Naive B cell (primary cell): ENCODE data around the gene TOB1. TPM values are rescaled to one million over a fixed set of nuclear protein-coding genes. Genes with fewer than 3 reads are reported as not detected.

Experiments
- ATAC-seq, 2 donors: fragments of 150-1000 bp; cut with Tn5 transposase; 2 replicates each; pipeline ENCODE4 v1.10.0; 2021; ENCODE audit warnings: low read depth in 2 of 2, mild to moderate bottlenecking in 2 of 2, moderate library complexity in 2 of 2
- DNase-seq: peaks from one replicate; pipeline ENCODE4 v3.0.0; 2022
- H3K27ac Mint-ChIP-seq, 6 donors: one replicate each; pipeline ENCODE4 v1.8.0; 2020 to 2022; ENCODE audit warnings: mild to moderate bottlenecking in 6 of 6, mixed read lengths in 6 of 6, moderate library complexity in 5 of 6, inconsistent platforms in 2 of 6
- H3K27me3 Mint-ChIP-seq, 3 donors: one replicate each; pipeline ENCODE4 v1.8.0; 2021 to 2022; ENCODE audit warnings: mixed read lengths in 3 of 3, mild to moderate bottlenecking in 1 of 3
- H3K36me3 Mint-ChIP-seq, 2 donors: one replicate each; pipeline ENCODE4 v1.8.0; 2020 to 2022; ENCODE audit warnings: mixed read lengths in 2 of 2, inconsistent platforms in 1 of 2, mild to moderate bottlenecking in 1 of 2
- H3K4me1 Mint-ChIP-seq, 3 donors: one replicate each; pipeline ENCODE4 v1.8.0; 2020 to 2022; ENCODE audit warnings: mixed read lengths in 3 of 3, inconsistent platforms in 1 of 3, mild to moderate bottlenecking in 1 of 3, moderate library complexity in 1 of 3
- H3K4me3 Mint-ChIP-seq, 8 donors: one replicate each; pipeline ENCODE4 v1.8.0; 2020 to 2022; ENCODE audit warnings: mild to moderate bottlenecking in 8 of 8, mixed read lengths in 8 of 8, moderate library complexity in 8 of 8, inconsistent platforms in 2 of 8
- H3K9me3 Mint-ChIP-seq, 7 donors: one replicate each; pipeline ENCODE4 v1.8.0; 2020 to 2022; ENCODE audit warnings: mixed read lengths in 7 of 7, mild to moderate bottlenecking in 5 of 7, inconsistent platforms in 2 of 7, moderate library complexity in 1 of 7
- polyA plus RNA-seq, 6 donors: library from polyadenylated mRNA; unstranded; fragments of 300-500 nt; fragmentation: Illumina TruSeq; gene quantifications; one replicate each; pipeline ENCODE4 v1.2.3, GENCODE V29; 2021; ENCODE audit warnings: low read depth in 6 of 6

TOB1 gene
- polyA plus RNA-seq, 6 donors from 2014 or later = 1.9 to 14.2 (median 9.3) TPM

DNA sequence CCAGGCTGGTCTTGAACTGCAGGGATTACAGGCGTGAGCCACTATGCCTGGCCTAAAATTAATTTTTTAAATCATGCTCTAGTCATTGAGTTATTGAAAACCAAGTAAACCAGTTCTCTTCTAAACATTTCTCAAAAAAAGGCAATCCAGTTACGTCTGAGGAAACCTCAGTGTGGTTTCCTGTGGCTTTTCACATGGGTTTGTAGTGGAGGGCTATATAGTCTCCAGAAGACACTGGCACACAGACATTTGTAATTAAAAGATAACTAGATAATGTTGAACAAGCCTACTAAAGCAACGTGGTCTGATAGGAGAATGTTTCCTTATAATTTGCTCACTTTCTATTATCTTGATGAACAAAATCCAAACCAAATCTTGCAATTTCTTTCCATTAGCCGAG lies 5.2 kb upstream of the TOB1 start:
- no peak for DNase-seq
- Mint-ChIP-seq H3K36me3 (peaks cover 0 to 5% of the 10 kb centered on the region in 2 donors), H3K9me3 (no peaks in the 10 kb centered on the region), H3K4me3 (peak overlapping the region in 5 of 8 donors; percentile 9 to 34 (median 12)), H3K27me3 (no peaks in the 10 kb centered on the region), H3K4me1 (peaks cover 17 to 34% (median 33%) of the 10 kb centered on the region in 3 donors), H3K27ac (peak overlapping the region in 2 of 6 donors; percentile 44 to 74)
- ATAC-seq = no peak

DNA sequence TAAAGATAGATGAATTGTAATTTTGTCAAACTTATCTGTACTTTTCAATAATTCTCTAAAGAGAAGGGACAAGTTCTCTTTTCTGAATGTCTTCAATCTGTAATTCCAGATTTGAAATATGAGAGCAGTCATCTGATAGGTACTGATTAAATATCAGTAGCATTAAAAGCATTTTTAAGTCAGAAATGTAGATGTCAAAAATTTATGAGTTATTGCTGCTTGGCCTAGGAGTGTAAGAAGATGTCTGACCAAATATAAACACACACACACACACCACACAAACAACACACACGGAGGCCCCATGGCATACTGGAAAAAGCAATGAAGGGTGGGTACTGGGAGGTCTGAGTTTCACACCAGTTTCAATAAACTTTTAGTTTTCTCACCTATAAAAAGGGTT lies 2.4 kb upstream of the TOB1 start:
- H3K27ac Mint-ChIP-seq = peak overlapping the region in 4 of 6 donors; percentile 33 to 100 (median 97)
- peaks cover 0 to 3% (median 0%) of the 10 kb centered on the region in 7 donors for H3K9me3 Mint-ChIP-seq
- H3K36me3 Mint-ChIP-seq = peaks cover 0 to 8% of the 10 kb centered on the region in 2 donors
- no peak for ATAC-seq
- DNase-seq = no peak
- peak overlapping the region in 6 of 8 donors; percentile 87 to 98 (median 96) for H3K4me3 Mint-ChIP-seq
- H3K4me1 Mint-ChIP-seq = peaks cover 24 to 47% (median 46%) of the 10 kb centered on the region in 3 donors
- H3K27me3 Mint-ChIP-seq = no peaks in the 10 kb centered on the region

- ATAC-seq = no peak
- no peak for DNase-seq
- Mint-ChIP-seq H3K36me3 (peaks cover 0 to 8% of the 10 kb centered on the region in 2 donors), H3K4me3 (peak overlapping the region; percentile 87 to 99 (median 96)), H3K9me3 (peaks cover 0 to 3% (median 0%) of the 10 kb centered on the region in 7 donors), H3K27me3 (no peaks in the 10 kb centered on the region), H3K4me1 (peaks cover 27 to 51% (median 50%) of the 10 kb centered on the region in 3 donors), H3K27ac (peak overlapping the region; percentile 95 to 100 (median 99))
These were observed 1.9 kb upstream of the TOB1 start for GRCh38 chr17:50868140-50868438.

- H3K4me3 Mint-ChIP-seq = peak overlapping the region; percentile 87 to 99 (median 96)
- peak; percentile 88 for DNase-seq
- H3K4me1 Mint-ChIP-seq = peaks cover 30 to 54% (median 46%) of the 10 kb centered on the region in 3 donors
- peak overlapping the region; percentile 95 to 100 (median 99) for H3K27ac Mint-ChIP-seq
- no peaks in the 10 kb centered on the region for H3K27me3 Mint-ChIP-seq
- H3K36me3 Mint-ChIP-seq = peaks cover 0 to 8% of the 10 kb centered on the region in 2 donors
- ATAC-seq = peak; percentile 47 to 50
- peaks cover 0 to 3% (median 0%) of the 10 kb centered on the region in 7 donors for H3K9me3 Mint-ChIP-seq
These were observed 1.4 kb upstream of the TOB1 start for GRCh38 chr17:50867363-50868139.

DNA sequence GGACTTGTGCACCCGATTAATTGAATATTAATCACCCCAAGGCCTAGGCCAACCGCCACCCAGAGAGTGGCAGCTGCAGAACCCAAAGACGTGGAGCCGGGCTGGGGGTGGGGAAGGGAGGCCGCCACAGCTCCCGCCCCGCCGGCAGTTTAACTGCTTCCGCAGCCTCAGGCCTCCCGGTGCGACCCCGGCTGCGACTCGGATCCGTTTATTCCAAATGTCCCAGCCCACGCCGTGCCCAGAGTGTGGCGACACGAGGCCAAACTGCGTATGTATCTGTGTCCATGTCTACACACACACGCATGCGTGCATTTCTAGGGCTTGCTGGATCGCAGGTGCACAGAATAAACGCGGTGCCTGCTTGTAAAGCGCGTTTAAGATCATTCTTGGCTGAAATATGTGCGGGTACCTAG lies 802 bp upstream of the TOB1 start:
- peak overlapping the region; percentile 95 to 100 (median 99) for H3K27ac Mint-ChIP-seq

GRCh38 chr17:50865868-50866260 lies 290 bp downstream of the TOB1 start:
- peak overlapping the region; percentile 87 to 99 (median 96) for H3K4me3 Mint-ChIP-seq
- peaks cover 26 to 42% (median 30%) of the 10 kb centered on the region in 3 donors for H3K4me1 Mint-ChIP-seq
- ATAC-seq (peak; percentile 6), DNase-seq (no peak)
- H3K36me3 Mint-ChIP-seq = peaks cover 0 to 8% of the 10 kb centered on the region in 2 donors
- peaks cover 0 to 3% (median 0%) of the 10 kb centered on the region in 7 donors for H3K9me3 Mint-ChIP-seq
- no peaks in the 10 kb centered on the region for H3K27me3 Mint-ChIP-seq
- H3K27ac Mint-ChIP-seq = peak overlapping the region in 5 of 6 donors; percentile 41 to 95 (median 81)

More for the DNA sequence above, 802 bp upstream of the TOB1 start:
- peak; percentile 30 to 34 for ATAC-seq
- peaks cover 0 to 3% (median 0%) of the 10 kb centered on the region in 7 donors for H3K9me3 Mint-ChIP-seq
- H3K27me3 Mint-ChIP-seq = no peaks in the 10 kb centered on the region
- DNase-seq = peak; percentile 80
- H3K4me3 Mint-ChIP-seq = peak overlapping the region; percentile 87 to 99 (median 96)
- H3K4me1 Mint-ChIP-seq = peaks cover 30 to 51% (median 40%) of the 10 kb centered on the region in 3 donors
- peaks cover 0 to 8% of the 10 kb centered on the region in 2 donors for H3K36me3 Mint-ChIP-seq

DNA sequence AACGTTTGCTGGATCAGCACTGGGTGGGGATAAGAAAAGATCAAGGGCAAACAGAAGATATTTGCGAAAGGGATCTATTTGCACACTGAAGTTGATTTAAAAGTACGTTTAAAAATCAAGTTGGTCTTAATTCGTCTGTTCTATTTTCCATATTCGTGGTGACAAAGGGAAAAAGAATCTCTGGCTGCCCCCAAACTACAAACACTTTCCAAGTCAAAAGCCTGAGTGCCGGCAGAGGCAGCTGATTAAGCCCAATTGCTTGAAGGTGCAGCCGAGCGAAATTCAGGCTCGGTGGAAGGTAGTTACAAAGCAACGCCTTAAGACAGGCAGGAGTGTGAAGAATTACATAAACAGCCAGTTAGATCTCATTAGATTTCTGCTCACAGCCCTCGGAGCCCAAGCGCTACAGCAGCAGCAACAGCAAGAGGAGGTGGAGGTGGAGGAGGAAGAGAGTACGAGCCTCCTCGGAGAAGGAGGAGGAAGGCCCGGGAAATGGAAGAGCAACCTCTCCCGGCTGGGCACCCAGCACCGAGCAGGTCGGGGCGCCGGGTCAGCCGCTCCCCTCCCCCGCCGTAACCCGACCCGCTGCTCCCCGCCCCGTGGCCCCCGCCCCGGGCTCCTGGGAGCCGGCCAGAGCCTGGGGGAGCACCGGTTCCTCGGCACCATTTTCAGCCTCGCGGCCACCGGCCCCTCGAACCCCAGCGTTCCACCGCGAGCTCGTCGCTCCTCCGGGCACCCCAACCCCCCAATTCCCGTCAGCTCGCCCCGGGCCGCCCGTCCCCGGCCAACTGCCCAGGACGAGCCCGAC lies 890 bp downstream of the TOB1 start:
- H3K27me3 Mint-ChIP-seq = no peaks in the 10 kb centered on the region
- H3K9me3 Mint-ChIP-seq = peaks cover 0 to 3% (median 0%) of the 10 kb centered on the region in 7 donors
- peak; percentile 42 for DNase-seq
- peaks cover 26 to 42% (median 30%) of the 10 kb centered on the region in 3 donors for H3K4me1 Mint-ChIP-seq
- H3K4me3 Mint-ChIP-seq = peak overlapping the region; percentile 89 to 99 (median 98)
- peak overlapping the region; percentile 88 to 99 (median 97) for H3K27ac Mint-ChIP-seq
- peaks cover 0 to 8% of the 10 kb centered on the region in 2 donors for H3K36me3 Mint-ChIP-seq
- no peak for ATAC-seq

DNA sequence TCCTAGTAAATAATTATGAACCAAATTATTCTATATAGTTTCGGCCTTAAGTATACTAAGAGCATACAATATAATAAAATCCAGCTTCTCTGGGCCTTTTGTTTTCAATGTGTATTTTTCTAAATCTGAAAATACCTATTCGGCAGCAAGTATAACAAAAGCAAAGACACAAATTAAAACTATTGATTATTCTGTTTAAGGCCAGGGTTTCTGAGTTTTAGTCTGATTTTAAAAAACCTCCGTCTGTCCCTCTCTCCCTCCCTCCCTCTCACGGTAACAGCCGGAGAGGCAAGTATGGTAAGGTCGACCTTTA lies 1.5 kb downstream of the TOB1 start:
- Mint-ChIP-seq H3K9me3 (peaks cover 0 to 3% (median 0%) of the 10 kb centered on the region in 7 donors), H3K4me3 (peak overlapping the region; percentile 89 to 99 (median 98)), H3K36me3 (peaks cover 0 to 8% of the 10 kb centered on the region in 2 donors), H3K27me3 (no peaks in the 10 kb centered on the region), H3K4me1 (peaks cover 26 to 42% (median 30%) of the 10 kb centered on the region in 3 donors), H3K27ac (peak overlapping the region in 5 of 6 donors; percentile 88 to 97 (median 97))
- ATAC-seq = no peak
- DNase-seq = no peak

- peak overlapping the region in 2 of 8 donors; percentile 19 to 91 for H3K4me3 Mint-ChIP-seq
- no peak for ATAC-seq
- H3K4me1 Mint-ChIP-seq = peaks cover 26 to 42% (median 30%) of the 10 kb centered on the region in 3 donors
- no peak overlapping the region for H3K27ac Mint-ChIP-seq
- H3K9me3 Mint-ChIP-seq = peaks cover 0 to 3% (median 0%) of the 10 kb centered on the region in 7 donors
- H3K36me3 Mint-ChIP-seq = peaks cover 0 to 8% of the 10 kb centered on the region in 2 donors
- no peaks in the 10 kb centered on the region for H3K27me3 Mint-ChIP-seq
- DNase-seq = no peak
These were observed 2.2 kb downstream of the TOB1 start for GRCh38 chr17:50863931-50864330.

GRCh38 chr17:50863221-50863843 lies 2.8 kb downstream of the TOB1 start:
- Mint-ChIP-seq H3K4me1 (peaks cover 25 to 38% (median 26%) of the 10 kb centered on the region in 3 donors), H3K9me3 (peaks cover 0 to 3% (median 0%) of the 10 kb centered on the region in 7 donors), H3K4me3 (peak overlapping the region in 1 of 8 donors; percentile 91)

GRCh38 chr17:50861822-50862528 lies 4.2 kb downstream of the TOB1 start:
- no peaks in the 10 kb centered on the region for H3K27me3 Mint-ChIP-seq
- H3K27ac Mint-ChIP-seq = no peak overlapping the region
- peaks cover 0 to 8% of the 10 kb centered on the region in 2 donors for H3K36me3 Mint-ChIP-seq
- no peak for DNase-seq
- H3K4me1 Mint-ChIP-seq = peaks cover 16 to 26% (median 18%) of the 10 kb centered on the region in 3 donors
- peaks cover 0 to 3% (median 0%) of the 10 kb centered on the region in 7 donors for H3K9me3 Mint-ChIP-seq
- no peak for ATAC-seq
- H3K4me3 Mint-ChIP-seq = no peak overlapping the region

More at GRCh38 chr17:50863221-50863843, 2.8 kb downstream of the TOB1 start:
- peak overlapping the region in 2 of 6 donors; percentile 41 to 79 for H3K27ac Mint-ChIP-seq
- DNase-seq = no peak
- ATAC-seq = no peak
- no peaks in the 10 kb centered on the region for H3K27me3 Mint-ChIP-seq
- peaks cover 0 to 8% of the 10 kb centered on the region in 2 donors for H3K36me3 Mint-ChIP-seq

DNA sequence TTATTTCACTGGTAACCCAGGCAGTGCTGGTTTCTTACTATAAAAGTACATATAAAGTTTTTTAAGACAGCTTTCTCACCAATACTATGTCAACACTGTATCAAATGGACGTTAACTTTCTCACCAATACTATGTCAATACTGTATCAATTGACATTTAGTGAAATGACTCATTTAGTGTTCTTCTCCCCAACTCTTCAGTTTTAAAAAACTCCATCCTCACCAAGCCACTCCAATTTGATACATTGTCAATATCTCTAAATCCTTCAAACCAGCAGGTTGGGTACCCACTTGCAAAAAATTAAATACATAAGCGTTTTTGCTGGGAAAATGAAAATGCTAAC lies 4.8 kb downstream of the TOB1 start:
- DNase-seq (no peak), ATAC-seq (no peak)
- no peaks in the 10 kb centered on the region for H3K27me3 Mint-ChIP-seq
- peaks cover 0 to 3% (median 0%) of the 10 kb centered on the region in 7 donors for H3K9me3 Mint-ChIP-seq
- peak overlapping the region in 1 of 6 donors; percentile 41 for H3K27ac Mint-ChIP-seq
- H3K36me3 Mint-ChIP-seq = peaks cover 0 to 2% of the 10 kb centered on the region in 2 donors
- H3K4me3 Mint-ChIP-seq = no peak overlapping the region
- H3K4me1 Mint-ChIP-seq = peaks cover 12 to 25% (median 18%) of the 10 kb centered on the region in 3 donors
